CD4-positive, alpha-beta T cell (primary cell): ENCODE results near the gene KRT76. TPM values are rescaled to one million over a fixed set of nuclear protein-coding genes. Genes with fewer than 3 reads are reported as not detected.

Experiments
- ATAC-seq: fragments of 200-7000 bp; cut with Tn5 transposase; one replicate; pipeline ENCODE4 v1.10.0; 2022; ENCODE audit warnings: mild to moderate bottlenecking; ENCODE audit not compliant: poor library complexity
- CTCF ChIA-PET: fragments of 350-600 bp; sonication (Branson Sonifier 250); formaldehyde crosslinking; loops from one replicate; lab custom pipeline; 2021; ENCODE audit warnings: antibody characterized with exemption, inconsistent platforms; lab: Charles Lee
- POLR2A ChIA-PET: fragments of 350-600 bp; sonication (Branson Sonifier 250); formaldehyde crosslinking; loops from one replicate; lab custom pipeline; 2021; ENCODE audit warnings: antibody characterized with exemption, inconsistent platforms; lab: Charles Lee
- DNase-seq, 14 experiments: peaks; one replicate each; pipeline ENCODE4 v3.0.0-alpha.2; 2013 to 2020; ENCODE audit warnings: mixed read lengths in 2 of 14
- H3K27ac ChIP-seq, 2 donors: one replicate each; pipeline versions ENCODE4 v1.5.1 to v1.7.0; 2013; ENCODE audit warnings: low read length in 2 of 2, low read depth in 1 of 2, mild to moderate bottlenecking in 1 of 2
- H3K27me3 ChIP-seq, 2 experiments: 1 replicate in 1 of 2; 2 replicates in 1 of 2; pipeline versions ENCODE4 v1.6.1 to v1.7.0; 2013; ENCODE audit warnings: low read length in 2 of 2, control low read depth in 1 of 2, mild to moderate bottlenecking in 1 of 2, moderate library complexity in 1 of 2; ENCODE audit not compliant: insufficient read depth in 2 of 2, control insufficient read depth in 1 of 2
- H3K36me3 ChIP-seq: one replicate; pipeline ENCODE4 v1.6.1; 2013; ENCODE audit warnings: low read length, control low read depth; ENCODE audit not compliant: insufficient read depth
- H3K4me1 ChIP-seq: one replicate; pipeline ENCODE4 v1.6.1; 2013; ENCODE audit warnings: low read length, control low read depth; ENCODE audit not compliant: insufficient read depth
- H3K4me3 ChIP-seq: one replicate; pipeline ENCODE4 v1.5.1; 2013; ENCODE audit warnings: mild to moderate bottlenecking, low read length, moderate library complexity
- H3K9me3 ChIP-seq, 2 experiments: 1 replicate in 1 of 2; 2 replicates in 1 of 2; pipeline versions ENCODE4 v1.6.1 to v1.7.0; 2013; ENCODE audit warnings: low read length in 2 of 2, mild to moderate bottlenecking in 2 of 2, control low read depth in 1 of 2, moderate library complexity in 1 of 2; ENCODE audit not compliant: control insufficient read depth in 1 of 2, insufficient read depth in 1 of 2
- H3K27ac Mint-ChIP-seq: one replicate; pipeline ENCODE4 v1.8.0; 2020; ENCODE audit warnings: mixed read lengths
- H3K27me3 Mint-ChIP-seq: one replicate; pipeline ENCODE4 v1.8.0; 2021; ENCODE audit warnings: mixed read lengths
- H3K36me3 Mint-ChIP-seq: one replicate; pipeline ENCODE4 v1.8.0; 2021; ENCODE audit warnings: low read depth, mixed read lengths
- H3K4me1 Mint-ChIP-seq: one replicate; pipeline ENCODE4 v1.8.0; 2021; ENCODE audit warnings: low read depth, mixed read lengths
- H3K4me3 Mint-ChIP-seq: one replicate; pipeline ENCODE4 v1.8.0; 2020; ENCODE audit warnings: mild to moderate bottlenecking, mixed read lengths
- H3K9me3 Mint-ChIP-seq: one replicate; pipeline ENCODE4 v1.8.0; 2020; ENCODE audit warnings: mixed read lengths
- intact Hi-C, 2 experiments: fragments of 100-400 bp; cut with DNase I in 1 of 2; cut with micrococcal nuclease in 1 of 2; formaldehyde crosslinking; loops; one replicate each; pipeline versions ENCODE4 v1.15.1 to v1.9.0; 2023 to 2025; cut with DNase I, micrococcal nuclease
- polyA plus RNA-seq, 2 donors: library from polyadenylated mRNA; unstranded; fragments of 120-200 nt; gene quantifications; one replicate each; pipeline ENCODE4 v1.2.1, GENCODE V29; 2013
- total RNA-seq, 174 experiments: library from RNA in 2 of 174; stranded (reverse) in 2 of 174; gene quantifications; one replicate each; pipeline ENCODE4 v1.2.3 and lab custom pipeline; 2021 to 2026
- TF ChIP-seq, protein P1 (sequence below): fragments of 200-600 bp; IDR thresholded peaks from one replicate; pipeline ENCODE4 v1.8.0; 2022; ENCODE audit warnings: antibody characterized with exemption, mild to moderate bottlenecking

Gene KRT76
- not detected for total RNA-seq
- polyA plus RNA-seq (2013, experiment 1 of 2): not detected
- not detected for polyA plus RNA-seq (2013, experiment 2 of 2)
- total RNA-seq (lab: John Stamatoyannopoulos, UW): 0 to 0.11 (median 0) reads per million in 172 experiments

GRCh38 chr12:52776913-52777395 lies at the start of gene KRT76:
Gene KRT76 (minus strand): TSS chr12:52777345. CDS start chr12:52777291, 54 bp downstream.
- ATAC-seq (no peak), DNase-seq (no peak)
- H3K4me3 ChIP-seq: no peak within 1 kb of the TSS
- Mint-ChIP-seq H3K36me3 (no peaks in the 10 kb centered on the region), H3K4me3 (no peak within 1 kb of the TSS), H3K9me3 (no peaks in the 10 kb centered on the region), H3K27ac (no peak within 1 kb of the TSS), H3K27me3 (peaks cover 2% of the 10 kb centered on the region), H3K4me1 (no peaks in the 10 kb centered on the region)
- peaks cover 0 to 5% of the 10 kb centered on the region in 2 experiments for H3K9me3 ChIP-seq
- no peaks in the 10 kb centered on the region for H3K4me1 ChIP-seq
- POLR2A ChIA-PET: no interaction called here
- TF ChIP-seq, protein P1, sequence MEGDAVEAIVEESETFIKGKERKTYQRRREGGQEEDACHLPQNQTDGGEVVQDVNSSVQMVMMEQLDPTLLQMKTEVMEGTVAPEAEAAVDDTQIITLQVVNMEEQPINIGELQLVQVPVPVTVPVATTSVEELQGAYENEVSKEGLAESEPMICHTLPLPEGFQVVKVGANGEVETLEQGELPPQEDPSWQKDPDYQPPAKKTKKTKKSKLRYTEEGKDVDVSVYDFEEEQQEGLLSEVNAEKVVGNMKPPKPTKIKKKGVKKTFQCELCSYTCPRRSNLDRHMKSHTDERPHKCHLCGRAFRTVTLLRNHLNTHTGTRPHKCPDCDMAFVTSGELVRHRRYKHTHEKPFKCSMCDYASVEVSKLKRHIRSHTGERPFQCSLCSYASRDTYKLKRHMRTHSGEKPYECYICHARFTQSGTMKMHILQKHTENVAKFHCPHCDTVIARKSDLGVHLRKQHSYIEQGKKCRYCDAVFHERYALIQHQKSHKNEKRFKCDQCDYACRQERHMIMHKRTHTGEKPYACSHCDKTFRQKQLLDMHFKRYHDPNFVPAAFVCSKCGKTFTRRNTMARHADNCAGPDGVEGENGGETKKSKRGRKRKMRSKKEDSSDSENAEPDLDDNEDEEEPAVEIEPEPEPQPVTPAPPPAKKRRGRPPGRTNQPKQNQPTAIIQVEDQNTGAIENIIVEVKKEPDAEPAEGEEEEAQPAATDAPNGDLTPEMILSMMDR: no peak
- no peaks in the 10 kb centered on the region for H3K27me3 ChIP-seq
- CTCF ChIA-PET: no interaction called here
- intact Hi-C loops: no loop called here
- H3K27ac ChIP-seq: no peak within 1 kb of the TSS
- H3K36me3 ChIP-seq: no peaks in the 10 kb centered on the region

- POLR2A ChIA-PET: no interaction called here
- H3K4me3 Mint-ChIP-seq: no peak overlapping the region
- no peak overlapping the region for H3K27ac Mint-ChIP-seq
- H3K27me3 Mint-ChIP-seq: no peaks in the 10 kb centered on the region
- intact Hi-C loops: no loop called here
- H3K9me3 Mint-ChIP-seq: no peaks in the 10 kb centered on the region
- CTCF ChIA-PET: no interaction called here
- Histone ChIP-seq H3K27ac (no peak overlapping the region), H3K4me1 (peaks cover 5% of the 10 kb centered on the region), H3K27me3 (no peaks in the 10 kb centered on the region), H3K4me3 (no peak overlapping the region), H3K36me3 (no peaks in the 10 kb centered on the region), H3K9me3 (no peaks in the 10 kb centered on the region)
- TF ChIP-seq, protein P1: no peak
- no peaks in the 10 kb centered on the region for H3K36me3 Mint-ChIP-seq
- ATAC-seq (no peak), DNase-seq (no peak)
- H3K4me1 Mint-ChIP-seq: peaks cover 12% of the 10 kb centered on the region
These were observed 48.8 kb upstream of the KRT76 start for GRCh38 chr12:52825961-52826360.

DNA sequence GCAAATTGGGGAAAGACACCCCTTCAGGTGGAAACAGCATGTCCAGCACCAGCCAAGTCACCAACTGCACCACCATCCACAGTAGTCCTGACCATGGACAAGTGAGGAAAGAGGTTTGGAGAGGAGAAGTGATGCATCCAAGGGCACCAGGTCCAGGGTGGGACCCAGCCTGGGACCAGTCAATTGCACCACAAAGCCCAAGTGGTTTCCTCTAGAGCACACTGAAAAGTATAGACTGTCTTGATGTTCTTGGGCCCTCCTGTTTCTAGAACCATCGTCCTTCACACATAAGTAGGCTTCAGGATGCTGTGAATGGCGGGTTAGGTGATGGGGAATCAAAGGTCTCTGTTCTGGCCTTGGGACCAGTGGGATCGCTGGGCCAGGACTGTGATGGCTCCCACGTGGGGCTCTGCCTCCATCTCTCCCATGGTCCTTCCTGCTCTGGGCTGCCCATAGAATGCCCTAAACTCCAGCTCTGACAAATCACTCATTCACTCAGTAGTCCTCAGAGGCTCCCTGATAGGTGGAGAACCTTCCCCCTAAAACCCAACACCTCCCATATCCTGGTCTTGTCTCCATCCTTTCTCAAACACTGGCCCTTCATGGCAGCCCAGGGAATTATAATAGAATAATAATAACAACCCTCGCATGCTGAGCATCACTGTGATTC lies 47.7 kb upstream of the KRT76 start:
- DNase-seq (no peak), ATAC-seq (no peak)
- no peaks in the 10 kb centered on the region for H3K36me3 ChIP-seq
- intact Hi-C loops: no loop called here
- H3K4me3 ChIP-seq: no peak overlapping the region
- POLR2A ChIA-PET: no interaction called here
- no peaks in the 10 kb centered on the region for H3K36me3 Mint-ChIP-seq
- TF ChIP-seq, protein P1: no peak
- H3K4me1 Mint-ChIP-seq: peaks cover 12% of the 10 kb centered on the region
- no peaks in the 10 kb centered on the region for H3K27me3 Mint-ChIP-seq
- no peaks in the 10 kb centered on the region for H3K9me3 Mint-ChIP-seq
- no peak overlapping the region for H3K4me3 Mint-ChIP-seq
- no peaks in the 10 kb centered on the region for H3K9me3 ChIP-seq
- no peak overlapping the region for H3K27ac ChIP-seq
- H3K27ac Mint-ChIP-seq: no peak overlapping the region
- CTCF ChIA-PET: no interaction called here
- peaks cover 5% of the 10 kb centered on the region for H3K4me1 ChIP-seq
- H3K27me3 ChIP-seq: no peaks in the 10 kb centered on the region
